Endothelial cell of umbilical vein (primary cell): ENCODE measurements around the gene PPARD.

Source experiments
- EZH2 ChIP-seq: IDR thresholded peaks from 2 replicates; pipeline ENCODE4 v1.6.1; 2012; ENCODE audit warnings: borderline replicate concordance, low read depth, mild to moderate bottlenecking, moderate library complexity, low read length, inconsistent platforms; ENCODE audit not compliant: severe bottlenecking
- JUN ChIP-seq: IDR thresholded peaks from 2 replicates; pipeline ENCODE4 v1.6.1; 2011; ENCODE audit warnings: borderline replicate concordance, low read depth; ENCODE audit not compliant: insufficient read length, insufficient read depth
- MAX ChIP-seq: IDR thresholded peaks from 2 replicates; pipeline ENCODE4 v1.6.1; 2011; ENCODE audit not compliant: insufficient read depth, insufficient read length
- MYC ChIP-seq: IDR thresholded peaks from one replicate; pipeline ENCODE4 v1.6.1; 2011; ENCODE audit warnings: mild to moderate bottlenecking, low read depth, low read length
- POLR2A ChIP-seq: IDR thresholded peaks from 2 replicates; pipeline ENCODE4 v1.6.1; 2012; ENCODE audit warnings: low read depth, mild to moderate bottlenecking, control low read depth, low read length
- POLR2AphosphoS5 ChIP-seq: IDR thresholded peaks from 2 replicates; pipeline ENCODE4 v1.6.1; 2012; ENCODE audit warnings: low read depth, mild to moderate bottlenecking, control low read depth, low read length, moderate library complexity; ENCODE audit not compliant: insufficient read depth
- TF ChIP-seq, protein P1 (sequence below), 2 donors: IDR thresholded peaks; 1 replicate in 1 of 2; 2 replicates in 1 of 2; pipeline ENCODE4 v1.5.1; 2011; ENCODE audit warnings: low read length in 2 of 2, mild to moderate bottlenecking in 2 of 2, moderate library complexity in 2 of 2, control low read depth in 1 of 2, inconsistent platforms in 1 of 2, low read depth in 1 of 2; ENCODE audit not compliant: insufficient read depth in 1 of 2; ENCODE audit errors: extremely low read depth in 1 of 2

DNA sequence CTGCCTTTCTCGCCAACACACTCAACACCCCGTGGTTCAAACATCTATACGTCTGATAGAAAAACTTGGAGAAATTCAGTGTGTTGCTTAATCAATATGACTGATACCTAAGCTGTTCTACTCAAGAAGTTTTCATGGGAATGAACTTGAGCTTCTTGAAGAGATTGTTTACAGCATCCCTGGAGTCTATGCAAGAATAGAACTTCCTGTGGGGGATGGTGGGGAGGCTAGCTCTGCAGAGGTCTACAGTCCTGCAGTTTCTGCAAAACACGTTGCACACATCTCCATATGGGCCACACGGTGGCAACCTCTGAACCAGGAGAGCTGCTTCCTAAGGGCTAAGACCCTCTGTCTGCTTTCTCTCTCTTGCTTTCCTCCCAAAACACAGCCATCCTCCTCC lies 77.1 kb downstream of the PPARD start:
- TF ChIP-seq, protein P1, sequence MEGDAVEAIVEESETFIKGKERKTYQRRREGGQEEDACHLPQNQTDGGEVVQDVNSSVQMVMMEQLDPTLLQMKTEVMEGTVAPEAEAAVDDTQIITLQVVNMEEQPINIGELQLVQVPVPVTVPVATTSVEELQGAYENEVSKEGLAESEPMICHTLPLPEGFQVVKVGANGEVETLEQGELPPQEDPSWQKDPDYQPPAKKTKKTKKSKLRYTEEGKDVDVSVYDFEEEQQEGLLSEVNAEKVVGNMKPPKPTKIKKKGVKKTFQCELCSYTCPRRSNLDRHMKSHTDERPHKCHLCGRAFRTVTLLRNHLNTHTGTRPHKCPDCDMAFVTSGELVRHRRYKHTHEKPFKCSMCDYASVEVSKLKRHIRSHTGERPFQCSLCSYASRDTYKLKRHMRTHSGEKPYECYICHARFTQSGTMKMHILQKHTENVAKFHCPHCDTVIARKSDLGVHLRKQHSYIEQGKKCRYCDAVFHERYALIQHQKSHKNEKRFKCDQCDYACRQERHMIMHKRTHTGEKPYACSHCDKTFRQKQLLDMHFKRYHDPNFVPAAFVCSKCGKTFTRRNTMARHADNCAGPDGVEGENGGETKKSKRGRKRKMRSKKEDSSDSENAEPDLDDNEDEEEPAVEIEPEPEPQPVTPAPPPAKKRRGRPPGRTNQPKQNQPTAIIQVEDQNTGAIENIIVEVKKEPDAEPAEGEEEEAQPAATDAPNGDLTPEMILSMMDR (IDR thresholded peaks at IDR 0.05; ENCODE audit: extremely low read depth in 1 of 2, insufficient read depth in 1 of 2, low read depth in 1 of 2, low read length in 2 of 2) = peak; percentile 22 to 49
- no peak for TF ChIP-seq POLR2AphosphoS5
- TF ChIP-seq POLR2A = no peak
- no peak for TF ChIP-seq MAX
- TF ChIP-seq EZH2 = no peak
- TF ChIP-seq JUN = no peak
- no peak for TF ChIP-seq MYC
